ENCODE measurements around the gene ABCD2.

Gene ABCD2

GRCh38 chr12:39616666-39617065, 2.9 kb downstream of the ABCD2 start:
- TF ChIP-seq, protein P1, sequence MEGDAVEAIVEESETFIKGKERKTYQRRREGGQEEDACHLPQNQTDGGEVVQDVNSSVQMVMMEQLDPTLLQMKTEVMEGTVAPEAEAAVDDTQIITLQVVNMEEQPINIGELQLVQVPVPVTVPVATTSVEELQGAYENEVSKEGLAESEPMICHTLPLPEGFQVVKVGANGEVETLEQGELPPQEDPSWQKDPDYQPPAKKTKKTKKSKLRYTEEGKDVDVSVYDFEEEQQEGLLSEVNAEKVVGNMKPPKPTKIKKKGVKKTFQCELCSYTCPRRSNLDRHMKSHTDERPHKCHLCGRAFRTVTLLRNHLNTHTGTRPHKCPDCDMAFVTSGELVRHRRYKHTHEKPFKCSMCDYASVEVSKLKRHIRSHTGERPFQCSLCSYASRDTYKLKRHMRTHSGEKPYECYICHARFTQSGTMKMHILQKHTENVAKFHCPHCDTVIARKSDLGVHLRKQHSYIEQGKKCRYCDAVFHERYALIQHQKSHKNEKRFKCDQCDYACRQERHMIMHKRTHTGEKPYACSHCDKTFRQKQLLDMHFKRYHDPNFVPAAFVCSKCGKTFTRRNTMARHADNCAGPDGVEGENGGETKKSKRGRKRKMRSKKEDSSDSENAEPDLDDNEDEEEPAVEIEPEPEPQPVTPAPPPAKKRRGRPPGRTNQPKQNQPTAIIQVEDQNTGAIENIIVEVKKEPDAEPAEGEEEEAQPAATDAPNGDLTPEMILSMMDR (IDR thresholded peaks at IDR 0.05; ENCODE audit: low read depth, low read length): no peak
- DNase-seq: no peak
- Histone ChIP-seq H3K9me3 (no peaks in the 10 kb centered on the region), H3K4me1 (no peaks in the 10 kb centered on the region; the same call in 1 of the 2 replicates), H3K4me3 (ENCODE audit: low read depth, low read length) (peak overlapping the region; percentile 88), H3K36me3 (no peaks in the 10 kb centered on the region; the same call in none of the 2 replicates), H3K27me3 (no peaks in the 10 kb centered on the region)

GRCh38 chr12:39616251-39616650, 3.4 kb downstream of the ABCD2 start:
- no peaks in the 10 kb centered on the region for H3K9me3 ChIP-seq
- H3K27me3 ChIP-seq: no peaks in the 10 kb centered on the region
- peak overlapping the region; percentile 88 for H3K4me3 ChIP-seq (ENCODE audit: low read depth, low read length)
- TF ChIP-seq, protein P1 (IDR thresholded peaks at IDR 0.05; ENCODE audit: low read depth, low read length): no peak
- no peak for DNase-seq
- no peaks in the 10 kb centered on the region; the same call in 1 of the 2 replicates for H3K4me1 ChIP-seq
- H3K36me3 ChIP-seq: no peaks in the 10 kb centered on the region; the same call in none of the 2 replicates

GRCh38 chr12:39613525-39613924, 6.1 kb downstream of the ABCD2 start:
- H3K36me3 ChIP-seq: peaks cover 9% of the 10 kb centered on the region
- no peaks in the 10 kb centered on the region; the same call in 1 of the 2 replicates for H3K4me1 ChIP-seq
- no peaks in the 10 kb centered on the region for H3K9me3 ChIP-seq
- no peak for DNase-seq
- TF ChIP-seq, protein P1 (IDR thresholded peaks at IDR 0.05; ENCODE audit: low read depth, low read length): no peak
- no peaks in the 10 kb centered on the region for H3K27me3 ChIP-seq
- peak overlapping the region; percentile 88 for H3K4me3 ChIP-seq (ENCODE audit: low read depth, low read length)

DNA sequence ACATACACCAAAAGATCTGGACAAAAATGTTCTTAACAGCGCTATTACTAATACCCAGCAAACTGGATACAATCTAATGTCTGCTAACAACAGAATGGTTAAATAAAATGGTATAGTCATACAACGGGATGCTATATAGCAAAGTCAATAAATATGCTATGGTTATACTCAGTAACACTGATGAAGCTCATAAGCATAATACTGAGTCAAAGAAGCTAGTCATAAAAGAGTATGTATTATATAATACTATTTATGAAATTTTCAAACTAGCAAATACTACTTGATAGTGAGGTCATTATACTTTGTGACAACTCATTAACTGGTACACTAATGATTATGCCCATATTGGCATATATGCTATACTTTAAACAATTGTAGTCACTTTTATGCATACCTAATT, 7.4 kb downstream of the ABCD2 start:
- Histone ChIP-seq H3K9me3 (no peaks in the 10 kb centered on the region), H3K27me3 (no peaks in the 10 kb centered on the region), H3K36me3 (peaks cover 11% of the 10 kb centered on the region), H3K4me1 (no peaks in the 10 kb centered on the region; the same call in 1 of the 2 replicates), H3K4me3 (ENCODE audit: low read depth, low read length) (no peak overlapping the region)
- TF ChIP-seq, protein P1 (IDR thresholded peaks at IDR 0.05; ENCODE audit: low read depth, low read length): no peak
- DNase-seq: no peak

GRCh38 chr12:39611818-39612217, 7.8 kb downstream of the ABCD2 start:
- TF ChIP-seq, protein P1 (IDR thresholded peaks at IDR 0.05; ENCODE audit: low read depth, low read length): no peak
- no peaks in the 10 kb centered on the region for H3K27me3 ChIP-seq
- DNase-seq: no peak
- H3K4me1 ChIP-seq: no peaks in the 10 kb centered on the region; the same call in 1 of the 2 replicates
- H3K36me3 ChIP-seq: peaks cover 16% of the 10 kb centered on the region
- no peak overlapping the region for H3K4me3 ChIP-seq (ENCODE audit: low read depth, low read length)
- no peaks in the 10 kb centered on the region for H3K9me3 ChIP-seq

DNA sequence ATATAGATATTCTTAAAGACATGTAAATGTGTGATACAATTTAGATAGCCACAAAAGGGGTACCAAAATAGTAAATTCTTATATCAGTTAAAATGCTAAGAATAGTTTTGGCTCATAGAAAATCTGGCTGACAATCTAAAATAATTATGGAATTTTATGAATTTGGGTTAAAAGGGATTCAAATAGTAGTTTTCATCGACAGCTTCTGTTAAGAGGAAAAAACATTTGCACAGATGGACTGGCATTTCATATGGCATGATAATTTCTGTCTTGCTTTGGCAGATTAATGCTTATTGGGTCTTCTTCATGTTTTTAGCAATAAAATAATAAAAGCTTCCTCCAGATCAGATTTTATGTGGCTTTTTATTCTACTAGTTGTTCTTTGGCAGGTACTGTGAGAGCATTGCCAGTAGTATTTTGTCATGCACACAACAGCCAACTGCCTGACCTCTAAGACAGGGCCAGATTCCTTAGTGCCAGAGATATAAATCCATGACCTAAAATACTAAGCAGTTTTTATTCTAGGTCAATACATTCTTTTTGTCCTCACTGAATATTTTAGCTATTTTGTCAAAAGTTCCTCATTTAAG, 9.1 kb downstream of the ABCD2 start:
- no peak for DNase-seq
- Histone ChIP-seq H3K27me3 (no peaks in the 10 kb centered on the region), H3K36me3 (peaks cover 27% of the 10 kb centered on the region), H3K9me3 (no peaks in the 10 kb centered on the region), H3K4me3 (ENCODE audit: low read depth, low read length) (no peak overlapping the region), H3K4me1 (no peaks in the 10 kb centered on the region; the same call in 1 of the 2 replicates)
- TF ChIP-seq, protein P1 (IDR thresholded peaks at IDR 0.05; ENCODE audit: low read depth, low read length): no peak

All from BE2C (cell line).